Neutrophil (primary cell): Measurements from ENCODE around the gene S100A12.
"Not testable (repeated sequence)": the region's sequence is repeated elsewhere in the genome, so short reads cannot be mapped to it uniquely, and the experiment has no call there.

Source experiments
- H3K27ac ChIP-seq: fragments of 200-600 bp; sonication (generic); 2 replicates; pipeline ENCODE4 v1.5.1; 2016; ENCODE audit warnings: mild to moderate bottlenecking, moderate library complexity
- H3K27me3 ChIP-seq: fragments of 200-600 bp; sonication (generic); 2 replicates; pipeline ENCODE4 v1.6.0; 2016; ENCODE audit warnings: mild to moderate bottlenecking
- H3K36me3 ChIP-seq: fragments of 200-600 bp; sonication (generic); 2 replicates; pipeline ENCODE4 v1.5.1; 2017
- H3K4me1 ChIP-seq, 2 experiments: fragments of 200-600 bp in 1 of 2; sonication (generic) in 1 of 2; 1 replicate in 1 of 2; 2 replicates in 1 of 2; pipeline versions ENCODE4 v1.5.1 to v1.6.1; 2013 to 2016; ENCODE audit warnings: low read depth in 1 of 2, low read length in 1 of 2, mild to moderate bottlenecking in 1 of 2, moderate library complexity in 1 of 2; ENCODE audit not compliant: control insufficient read depth in 1 of 2, insufficient read depth in 1 of 2
- H3K4me3 ChIP-seq, 2 experiments: fragments of 200-600 bp in 1 of 2; sonication (generic) in 1 of 2; 1 replicate in 1 of 2; 2 replicates in 1 of 2; pipeline ENCODE4 v1.5.1; 2013 to 2016; ENCODE audit warnings: low read depth in 1 of 2, low read length in 1 of 2, mild to moderate bottlenecking in 1 of 2, moderate library complexity in 1 of 2
- H3K9me3 ChIP-seq: fragments of 200-600 bp; sonication (generic); 2 replicates; pipeline ENCODE4 v1.5.1; 2016
- TF ChIP-seq, protein P1 (sequence below): fragments of 200-600 bp; sonication (generic); IDR thresholded peaks from 2 replicates; pipeline ENCODE4 v1.5.1; 2016; ENCODE audit warnings: antibody characterized with exemption

The S100A12 gene

DNA sequence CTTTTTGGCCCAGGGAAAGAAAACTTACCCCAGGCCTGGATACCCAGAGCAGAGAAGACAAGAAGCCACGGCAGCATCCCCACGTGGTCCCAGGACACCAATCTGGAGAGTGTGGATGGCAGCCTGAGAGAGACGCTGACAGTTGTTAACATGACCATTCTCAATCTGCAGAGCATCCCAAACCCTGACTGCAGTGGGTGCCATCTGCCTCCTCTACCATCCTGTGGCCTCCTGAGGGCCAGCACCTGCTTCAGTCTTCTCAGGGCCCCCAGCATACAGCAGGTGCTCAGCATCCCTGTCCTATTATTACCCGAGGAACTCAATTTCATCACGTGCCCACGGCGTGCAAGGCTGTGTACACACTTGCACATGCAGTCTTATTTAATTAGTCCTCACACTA lies 27.6 kb downstream of the S100A12 start:
- no peaks in the 10 kb centered on the region for H3K27me3 ChIP-seq
- no peak overlapping the region for H3K4me3 ChIP-seq
- no peaks in the 10 kb centered on the region for H3K9me3 ChIP-seq
- H3K4me1 ChIP-seq, result peaks cover 66 to 72% of the 10 kb centered on the region in 2 experiments
- H3K36me3 ChIP-seq, result no peaks in the 10 kb centered on the region
- no peak overlapping the region for H3K27ac ChIP-seq
- TF ChIP-seq, protein P1, sequence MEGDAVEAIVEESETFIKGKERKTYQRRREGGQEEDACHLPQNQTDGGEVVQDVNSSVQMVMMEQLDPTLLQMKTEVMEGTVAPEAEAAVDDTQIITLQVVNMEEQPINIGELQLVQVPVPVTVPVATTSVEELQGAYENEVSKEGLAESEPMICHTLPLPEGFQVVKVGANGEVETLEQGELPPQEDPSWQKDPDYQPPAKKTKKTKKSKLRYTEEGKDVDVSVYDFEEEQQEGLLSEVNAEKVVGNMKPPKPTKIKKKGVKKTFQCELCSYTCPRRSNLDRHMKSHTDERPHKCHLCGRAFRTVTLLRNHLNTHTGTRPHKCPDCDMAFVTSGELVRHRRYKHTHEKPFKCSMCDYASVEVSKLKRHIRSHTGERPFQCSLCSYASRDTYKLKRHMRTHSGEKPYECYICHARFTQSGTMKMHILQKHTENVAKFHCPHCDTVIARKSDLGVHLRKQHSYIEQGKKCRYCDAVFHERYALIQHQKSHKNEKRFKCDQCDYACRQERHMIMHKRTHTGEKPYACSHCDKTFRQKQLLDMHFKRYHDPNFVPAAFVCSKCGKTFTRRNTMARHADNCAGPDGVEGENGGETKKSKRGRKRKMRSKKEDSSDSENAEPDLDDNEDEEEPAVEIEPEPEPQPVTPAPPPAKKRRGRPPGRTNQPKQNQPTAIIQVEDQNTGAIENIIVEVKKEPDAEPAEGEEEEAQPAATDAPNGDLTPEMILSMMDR, result no peak

DNA sequence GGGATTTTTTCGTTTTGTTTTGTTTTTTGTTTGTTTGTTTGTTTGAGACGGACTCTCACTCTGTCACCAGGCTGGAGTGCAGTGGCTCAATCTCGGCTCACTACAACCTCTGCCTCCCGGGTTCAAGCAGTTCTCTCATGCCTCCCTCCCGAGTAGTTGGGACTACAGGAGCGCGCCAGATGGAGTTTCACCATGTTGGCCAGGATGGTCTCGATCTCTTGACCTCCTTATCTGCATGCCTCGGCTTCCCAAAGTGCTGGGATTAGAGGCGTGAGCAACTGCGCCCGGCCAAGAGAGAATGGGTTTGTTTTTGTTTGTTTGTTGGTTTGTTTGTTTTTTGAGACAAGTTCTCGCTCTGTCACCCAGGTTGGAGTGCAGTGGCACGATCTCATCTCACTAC lies 28.4 kb downstream of the S100A12 start:
- H3K27ac ChIP-seq, H3K36me3 ChIP-seq, H3K4me3 ChIP-seq, H3K27me3 ChIP-seq, H3K9me3 ChIP-seq: not testable (repeated sequence)
- peaks cover 61 to 66% of the 10 kb centered on the region in 2 experiments for H3K4me1 ChIP-seq

GRCh38 chr1:153346077-153346723 lies 29.2 kb downstream of the S100A12 start:
- no peaks in the 10 kb centered on the region for H3K27me3 ChIP-seq
- TF ChIP-seq, protein P1, result no peak
- H3K9me3 ChIP-seq, result no peaks in the 10 kb centered on the region
- H3K36me3 ChIP-seq, result no peaks in the 10 kb centered on the region
- no peak overlapping the region for H3K4me3 ChIP-seq
- peak overlapping the region; percentile 83 for H3K27ac ChIP-seq
- H3K4me1 ChIP-seq, result peaks cover 61 to 66% of the 10 kb centered on the region in 2 experiments

DNA sequence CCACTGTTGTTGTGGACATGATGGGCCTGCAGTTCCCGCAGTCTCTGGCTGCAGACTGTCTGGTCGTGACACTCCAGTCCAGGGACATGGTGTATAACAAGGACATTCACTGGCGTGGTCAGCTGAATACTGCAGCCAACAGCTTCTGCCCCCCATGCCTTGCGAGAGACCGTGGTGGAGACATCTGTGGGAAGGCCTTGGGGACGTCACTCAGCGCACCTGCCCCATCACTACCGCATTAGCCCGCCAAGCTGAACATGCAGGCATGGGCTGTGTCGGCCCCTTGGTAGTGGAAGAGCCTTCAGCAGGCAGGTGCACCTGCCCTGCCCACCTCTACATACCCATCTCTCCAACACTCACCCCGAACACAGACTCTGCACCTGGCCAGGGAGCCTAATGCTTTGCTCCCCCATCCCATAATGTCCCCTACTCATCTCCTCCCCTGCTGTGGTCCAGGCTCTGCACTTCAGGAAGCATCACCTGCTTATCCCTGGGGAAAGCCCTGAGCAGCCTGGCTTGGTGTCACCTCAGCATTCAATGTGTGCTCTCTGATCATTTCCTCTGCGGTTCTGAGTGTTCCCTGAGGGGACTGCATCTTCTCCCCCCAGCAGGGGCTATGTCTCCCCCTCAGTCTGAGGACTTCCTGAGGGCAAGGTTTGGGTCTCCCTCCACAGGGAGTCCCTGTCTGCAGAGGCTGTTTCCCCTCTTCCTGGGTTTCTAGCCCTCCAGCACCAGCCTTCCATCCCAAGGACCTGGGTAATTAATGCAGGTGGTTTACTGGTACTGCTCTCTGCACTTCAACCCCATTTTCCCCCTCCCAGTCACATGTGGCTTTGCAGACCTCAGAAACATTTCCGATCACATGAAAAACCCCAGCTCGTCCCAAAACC lies 30.0 kb downstream of the S100A12 start:
- H3K9me3 ChIP-seq, result no peaks in the 10 kb centered on the region
- H3K4me1 ChIP-seq, result peaks cover 56 to 61% of the 10 kb centered on the region in 2 experiments
- H3K4me3 ChIP-seq, result no peak overlapping the region
- peaks cover 1% of the 10 kb centered on the region for H3K27me3 ChIP-seq
- H3K36me3 ChIP-seq, result no peaks in the 10 kb centered on the region
- TF ChIP-seq, protein P1, result no peak
- peak overlapping the region; percentile 83 for H3K27ac ChIP-seq

GRCh38 chr1:153344718-153345025 lies 30.7 kb downstream of the S100A12 start:
- Histone ChIP-seq H3K27me3 (peaks cover 9% of the 10 kb centered on the region), H3K27ac (peak overlapping the region; percentile 83)

More at GRCh38 chr1:153344718-153345025, 30.7 kb downstream of the S100A12 start:
- peaks cover 52 to 58% of the 10 kb centered on the region in 2 experiments for H3K4me1 ChIP-seq
- no peaks in the 10 kb centered on the region for H3K9me3 ChIP-seq
- no peaks in the 10 kb centered on the region for H3K36me3 ChIP-seq
- TF ChIP-seq, protein P1, result no peak
- no peak overlapping the region for H3K4me3 ChIP-seq
